CD14-positive monocyte (primary cell): ENCODE measurements around the gene PIK3R6. TPM values are rescaled to one million over a fixed set of nuclear protein-coding genes. Genes with fewer than 3 reads are reported as not detected.

ENCODE experiments used
- DNase-seq, 3 donors: peaks; one replicate each; pipeline ENCODE4 v3.0.0-alpha.2; 2011 to 2022
- H2AFZ ChIP-seq: 2 replicates; pipeline ENCODE4 v1.6.0; 2012; ENCODE audit warnings: mild to moderate bottlenecking, low read depth, low read length, inconsistent platforms; ENCODE audit not compliant: insufficient read depth, poor library complexity, severe bottlenecking
- H3K27ac ChIP-seq, 2 donors: 1 replicate in 1 of 2; 2 replicates in 1 of 2; pipeline ENCODE4 v1.5.1; 2012 to 2013; ENCODE audit warnings: low read length in 2 of 2, control low read depth in 1 of 2, inconsistent platforms in 1 of 2, low read depth in 1 of 2, mild to moderate bottlenecking in 1 of 2
- H3K27me3 ChIP-seq, 2 donors: one replicate each; pipeline versions ENCODE4 v1.6.0 to v1.6.1; 2011 to 2013; ENCODE audit warnings: low read length in 2 of 2; ENCODE audit not compliant: control insufficient read depth in 2 of 2, insufficient read depth in 2 of 2
- H3K36me3 ChIP-seq, 2 donors: replicated peaks in 1 of 2; 1 replicate in 1 of 2; 2 replicates in 1 of 2; pipeline versions ENCODE4 v1.5.1 to v1.6.1; 2012 to 2013; ENCODE audit warnings: low read length in 2 of 2, control low read depth in 1 of 2, inconsistent platforms in 1 of 2, mild to moderate bottlenecking in 1 of 2; ENCODE audit not compliant: insufficient read depth in 2 of 2, control insufficient read depth in 1 of 2
- H3K4me1 ChIP-seq, 2 donors: 1 replicate in 1 of 2; 2 replicates in 1 of 2; pipeline versions ENCODE4 v1.5.1 to v1.6.1; 2012 to 2013; ENCODE audit warnings: low read length in 2 of 2, control low read depth in 1 of 2, inconsistent platforms in 1 of 2, mild to moderate bottlenecking in 1 of 2, moderate library complexity in 1 of 2; ENCODE audit not compliant: insufficient read depth in 2 of 2, control insufficient read depth in 1 of 2
- H3K4me2 ChIP-seq: replicated peaks from 2 replicates; pipeline ENCODE3; 2012; ENCODE audit warnings: low read length, moderate library complexity, mild to moderate bottlenecking; ENCODE audit not compliant: poor library complexity, severe bottlenecking; ENCODE audit errors: extremely low read depth
- H3K4me3 ChIP-seq, 3 experiments: fragments of 200-600 bp in 1 of 3; sonication (generic) in 1 of 3; replicated peaks in 1 of 3; 1 replicate in 2 of 3; 2 replicates in 1 of 3; pipeline ENCODE4 v1.5.1; 2011 to 2013; ENCODE audit warnings: low read length in 3 of 3, mild to moderate bottlenecking in 3 of 3, control low read depth in 2 of 3, low read depth in 2 of 3, inconsistent platforms in 1 of 3, moderate library complexity in 1 of 3
- H3K79me2 ChIP-seq: 2 replicates; pipeline ENCODE4 v1.6.0; 2012; ENCODE audit warnings: mild to moderate bottlenecking, control low read depth, inconsistent platforms, low read length, moderate library complexity; ENCODE audit not compliant: insufficient read depth
- H3K9ac ChIP-seq: 2 replicates; pipeline ENCODE4 v1.6.0; 2017; ENCODE audit warnings: low read length, mild to moderate bottlenecking; ENCODE audit not compliant: insufficient read depth, poor library complexity, severe bottlenecking
- H3K9me3 ChIP-seq, 2 donors: replicated peaks in 1 of 2; 1 replicate in 1 of 2; 2 replicates in 1 of 2; pipeline versions ENCODE4 v1.5.1 to v1.6.1; 2012 to 2013; ENCODE audit warnings: low read length in 2 of 2, control low read depth in 1 of 2; ENCODE audit not compliant: control insufficient read depth in 1 of 2, insufficient read depth in 1 of 2
- H4K20me1 ChIP-seq: 2 replicates; pipeline ENCODE4 v1.6.0; 2012; ENCODE audit warnings: mild to moderate bottlenecking, low read length, control low read depth, moderate library complexity; ENCODE audit not compliant: insufficient read depth
- H3K27ac Mint-ChIP-seq, 7 donors: one replicate each; pipeline ENCODE4 v1.8.0; 2020; ENCODE audit warnings: mild to moderate bottlenecking in 7 of 7, mixed read lengths in 7 of 7, moderate library complexity in 6 of 7, inconsistent platforms in 2 of 7
- H3K27me3 Mint-ChIP-seq, 3 donors: one replicate each; pipeline ENCODE4 v1.8.0; 2021 to 2022; ENCODE audit warnings: low read depth in 3 of 3, mild to moderate bottlenecking in 3 of 3, mixed read lengths in 3 of 3, moderate library complexity in 3 of 3, inconsistent platforms in 1 of 3
- H3K36me3 Mint-ChIP-seq, 2 donors: one replicate each; pipeline ENCODE4 v1.8.0; 2020; ENCODE audit warnings: mixed read lengths in 2 of 2, inconsistent platforms in 1 of 2, mild to moderate bottlenecking in 1 of 2
- H3K4me1 Mint-ChIP-seq: one replicate; pipeline ENCODE4 v1.8.0; 2020; ENCODE audit warnings: mild to moderate bottlenecking, mixed read lengths
- H3K4me3 Mint-ChIP-seq, 2 donors: one replicate each; pipeline ENCODE4 v1.8.0; 2020; ENCODE audit warnings: mild to moderate bottlenecking in 2 of 2, mixed read lengths in 2 of 2, moderate library complexity in 1 of 2
- H3K9me3 Mint-ChIP-seq, 7 donors: one replicate each; pipeline ENCODE4 v1.8.0; 2020 to 2022; ENCODE audit warnings: mixed read lengths in 7 of 7, mild to moderate bottlenecking in 6 of 7, moderate library complexity in 6 of 7, inconsistent platforms in 2 of 7
- WGBS: methylation state at CpG from one replicate; pipeline ENCODE4 v1.1.5; 2013; ENCODE audit warnings: missing lambda C conversion rate; ENCODE audit not compliant: insufficient coverage; 5-methylcytosine and 5-hydroxymethylcytosine counted together
- intact Hi-C, 2 donors: fragments of 100-400 bp; cut with micrococcal nuclease; formaldehyde crosslinking; loops; one replicate each; pipeline versions ENCODE4 v1.15.0 to v1.15.1; 2023
- polyA plus RNA-seq, 3 donors: library from polyadenylated mRNA; depleted of rRNA in 1 of 3; unstranded in 2 of 3; stranded (reverse) in 1 of 3; fragments of 300-500 nt in 2 of 3; fragments of >200 nt in 1 of 3; fragmentation: Illumina TruSeq in 2 of 3; gene quantifications; 1 replicate in 2 of 3; 2 replicates in 1 of 3; pipeline ENCODE4 v1.2.3, GENCODE V29; 2012 to 2021
- TF ChIP-seq, protein P1 (sequence below): fragments of 200-600 bp; IDR thresholded peaks from one replicate; pipeline ENCODE4 v1.8.0; 2022; ENCODE audit warnings: antibody characterized with exemption, mild to moderate bottlenecking

PIK3R6 gene
- polyA plus RNA-seq, 3 donors = 3.6 to 23.3 (median 5.8) TPM

- Histone ChIP-seq H3K4me2 (no peak overlapping the region), H3K9ac (no peak overlapping the region), H3K79me2 (no peaks in the 10 kb centered on the region), H4K20me1 (peaks cover 96% of the 10 kb centered on the region), H3K4me1 (peaks cover 0 to 11% of the 10 kb centered on the region in 2 donors), H3K36me3 (peaks cover 84 to 97% of the 10 kb centered on the region in 2 donors), H3K4me3 (no peak overlapping the region), H3K27ac (no peak overlapping the region), H2AFZ (no peak overlapping the region), H3K9me3 (peaks cover 0 to 14% of the 10 kb centered on the region in 2 donors), H3K27me3 (no peaks in the 10 kb centered on the region)
- Mint-ChIP-seq H3K36me3 (peaks cover 84 to 98% of the 10 kb centered on the region in 2 donors), H3K9me3 (peaks cover 0 to 12% (median 5%) of the 10 kb centered on the region in 7 donors), H3K4me3 (no peak overlapping the region), H3K27ac (peak overlapping the region in 1 of 7 donors; percentile 19), H3K4me1 (peaks cover 20% of the 10 kb centered on the region), H3K27me3 (no peaks in the 10 kb centered on the region)
- TF ChIP-seq, protein P1, sequence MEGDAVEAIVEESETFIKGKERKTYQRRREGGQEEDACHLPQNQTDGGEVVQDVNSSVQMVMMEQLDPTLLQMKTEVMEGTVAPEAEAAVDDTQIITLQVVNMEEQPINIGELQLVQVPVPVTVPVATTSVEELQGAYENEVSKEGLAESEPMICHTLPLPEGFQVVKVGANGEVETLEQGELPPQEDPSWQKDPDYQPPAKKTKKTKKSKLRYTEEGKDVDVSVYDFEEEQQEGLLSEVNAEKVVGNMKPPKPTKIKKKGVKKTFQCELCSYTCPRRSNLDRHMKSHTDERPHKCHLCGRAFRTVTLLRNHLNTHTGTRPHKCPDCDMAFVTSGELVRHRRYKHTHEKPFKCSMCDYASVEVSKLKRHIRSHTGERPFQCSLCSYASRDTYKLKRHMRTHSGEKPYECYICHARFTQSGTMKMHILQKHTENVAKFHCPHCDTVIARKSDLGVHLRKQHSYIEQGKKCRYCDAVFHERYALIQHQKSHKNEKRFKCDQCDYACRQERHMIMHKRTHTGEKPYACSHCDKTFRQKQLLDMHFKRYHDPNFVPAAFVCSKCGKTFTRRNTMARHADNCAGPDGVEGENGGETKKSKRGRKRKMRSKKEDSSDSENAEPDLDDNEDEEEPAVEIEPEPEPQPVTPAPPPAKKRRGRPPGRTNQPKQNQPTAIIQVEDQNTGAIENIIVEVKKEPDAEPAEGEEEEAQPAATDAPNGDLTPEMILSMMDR = no peak
- 98% methylated on average over 12 of the region's 12 CpGs for WGBS
- DNase-seq = no peak
- intact Hi-C loops = no loop called here
Measured at GRCh38 chr17:8890671-8891070, 23.2 kb upstream of the PIK3R6 start.

- Mint-ChIP-seq H3K4me3 (no peak overlapping the region), H3K27ac (peak overlapping the region in 2 of 7 donors; percentile 32 to 70), H3K36me3 (peaks cover 78 to 94% of the 10 kb centered on the region in 2 donors), H3K4me1 (peaks cover 12% of the 10 kb centered on the region), H3K27me3 (no peaks in the 10 kb centered on the region), H3K9me3 (peaks cover 0 to 13% (median 6%) of the 10 kb centered on the region in 7 donors)
- no peak overlapping the region for H3K27ac ChIP-seq
- 97% methylated on average over 9 of the region's 14 CpGs for WGBS
- no peak overlapping the region for H2AFZ ChIP-seq
- H3K9ac ChIP-seq = no peak overlapping the region
- TF ChIP-seq, protein P1 = no peak
- no peak overlapping the region for H3K4me2 ChIP-seq
- H3K79me2 ChIP-seq = no peaks in the 10 kb centered on the region
- intact Hi-C loops = no loop called here
- no peak overlapping the region for H3K4me3 ChIP-seq
- peaks cover 0 to 14% of the 10 kb centered on the region in 2 donors for H3K9me3 ChIP-seq
- H3K36me3 ChIP-seq = peaks cover 90 to 92% of the 10 kb centered on the region in 2 donors
- DNase-seq = no peak
- H4K20me1 ChIP-seq = peaks cover 93% of the 10 kb centered on the region
- H3K4me1 ChIP-seq = peaks cover 0 to 11% of the 10 kb centered on the region in 2 donors
- H3K27me3 ChIP-seq = no peaks in the 10 kb centered on the region
Measured at GRCh38 chr17:8889458-8890210, 22.2 kb upstream of the PIK3R6 start.
